PFSK-1 (cell line): ENCODE measurements around the gene MBNL2.

Experiments used
- FOXP2 ChIP-seq: optimal IDR thresholded peaks from 2 replicates; pipeline ENCODE3; 2011; ENCODE audit warnings: borderline replicate concordance, control low read depth, inconsistent platforms; ENCODE audit not compliant: insufficient read depth; ENCODE audit errors: extremely low read length, extremely low read depth
- POLR2AphosphoS5 ChIP-seq: IDR thresholded peaks from 2 replicates; pipeline ENCODE4 v1.6.1; 2012; ENCODE audit warnings: low read depth, mild to moderate bottlenecking, control low read depth, low read length, moderate library complexity
- TAF1 ChIP-seq: IDR thresholded peaks from 2 replicates; pipeline ENCODE4 v1.6.1; 2012; ENCODE audit warnings: low read length, control low read depth, borderline replicate concordance; ENCODE audit not compliant: insufficient read depth

- no peak for TF ChIP-seq POLR2AphosphoS5
- no peak for TF ChIP-seq FOXP2
- TF ChIP-seq TAF1, result no peak
Observed at GRCh38 chr13:97250560-97250959, 28.4 kb downstream of the MBNL2 start.
